Activated CD8-positive, alpha-beta T cell treated with anti-CD3 and anti-CD28 coated beads for 36 hours (primary cell): ENCODE data around the gene CAMK1D. TPM values are rescaled to one million over a fixed set of nuclear protein-coding genes. Genes with fewer than 3 reads are reported as not detected.

Source experiments
- ATAC-seq: fragments of 200-7000 bp; cut with Tn5 transposase; one replicate; pipeline ENCODE4 v1.10.0; 2021; ENCODE audit warnings: mild to moderate bottlenecking, moderate library complexity
- CTCF ChIA-PET: fragments of 350-600 bp; sonication (Branson Sonifier 250); formaldehyde crosslinking; loops from one replicate; lab custom pipeline; 2021; ENCODE audit warnings: antibody characterized with exemption; lab: Charles Lee
- POLR2A ChIA-PET: fragments of 350-600 bp; sonication (Branson Sonifier 250); formaldehyde crosslinking; loops from one replicate; lab custom pipeline; 2021; ENCODE audit warnings: antibody characterized with exemption; lab: Charles Lee
- DNase-seq: peaks from one replicate; pipeline ENCODE4 v3.0.0-alpha.2; 2020
- H3K27ac Mint-ChIP-seq: one replicate; pipeline ENCODE4 v1.8.0; 2021; ENCODE audit warnings: mild to moderate bottlenecking, mixed read lengths
- H3K27me3 Mint-ChIP-seq: one replicate; pipeline ENCODE4 v1.8.0; 2021; ENCODE audit warnings: mixed read lengths
- H3K36me3 Mint-ChIP-seq: one replicate; pipeline ENCODE4 v1.8.0; 2021; ENCODE audit warnings: low read depth, mixed read lengths
- H3K4me1 Mint-ChIP-seq: one replicate; pipeline ENCODE4 v1.8.0; 2021; ENCODE audit warnings: low read depth, mixed read lengths
- H3K4me3 Mint-ChIP-seq: one replicate; pipeline ENCODE4 v1.8.0; 2021; ENCODE audit warnings: mild to moderate bottlenecking, moderate library complexity, mixed read lengths
- H3K9me3 Mint-ChIP-seq: one replicate; pipeline ENCODE4 v1.8.0; 2021; ENCODE audit warnings: mixed read lengths
- CTCF ChIP-seq: fragments of 200-600 bp; IDR thresholded peaks from one replicate; pipeline ENCODE4 v1.8.0; 2022; ENCODE audit warnings: antibody characterized with exemption, mild to moderate bottlenecking
- intact Hi-C: fragments of 100-400 bp; cut with micrococcal nuclease; formaldehyde crosslinking; loops from one replicate; pipeline ENCODE4 v1.10.0; 2022
- total RNA-seq, 2 experiments: library from RNA; stranded (reverse); gene quantifications; one replicate each; pipeline ENCODE4 v1.2.3, GENCODE V29; 2021

The CAMK1D gene
- total RNA-seq, 2 experiments from 2014 or later: 13.8 TPM

GRCh38 chr10:12409161-12409560 lies 59.8 kb downstream of the CAMK1D start:
- Mint-ChIP-seq H3K9me3 (peaks cover 3% of the 10 kb centered on the region), H3K4me1 (peaks cover 58% of the 10 kb centered on the region), H3K4me3 (no peak overlapping the region), H3K36me3 (peaks cover 12% of the 10 kb centered on the region), H3K27me3 (no peaks in the 10 kb centered on the region), H3K27ac (no peak overlapping the region)
- no peak for DNase-seq
- ChIA-PET CTCF (no interaction called here), POLR2A (no interaction called here)
- intact Hi-C loops: no loop called here
- ATAC-seq: no peak
- TF ChIP-seq CTCF: no peak

- Mint-ChIP-seq H3K4me3 (no peak overlapping the region), H3K9me3 (peaks cover 3% of the 10 kb centered on the region), H3K36me3 (peaks cover 12% of the 10 kb centered on the region), H3K27ac (no peak overlapping the region), H3K27me3 (no peaks in the 10 kb centered on the region), H3K4me1 (peaks cover 56% of the 10 kb centered on the region)
- ATAC-seq: no peak
- CTCF ChIA-PET: no interaction called here
- POLR2A ChIA-PET: no interaction called here
- TF ChIP-seq CTCF: no peak
- intact Hi-C loops: no loop called here
- DNase-seq: no peak
These were observed 60.3 kb downstream of the CAMK1D start for GRCh38 chr10:12409613-12410012.

GRCh38 chr10:12412666-12413368 lies 63.5 kb downstream of the CAMK1D start:
- Mint-ChIP-seq H3K27ac (peak overlapping the region; percentile 18), H3K36me3 (peaks cover 4% of the 10 kb centered on the region), H3K27me3 (no peaks in the 10 kb centered on the region), H3K4me3 (peak overlapping the region; percentile 11), H3K4me1 (peaks cover 35% of the 10 kb centered on the region), H3K9me3 (peaks cover 3% of the 10 kb centered on the region)
- POLR2A ChIA-PET: interaction anchor here (1.4 kb wide), 1 partner anchor 63 kb away, joined by 3 read pairs; the partner anchor contains the start of gene CAMK1D
- CTCF ChIA-PET: interaction anchor here (1.5 kb wide), 1 partner anchor 22 kb away, joined by 4 read pairs; no protein-coding TSS in a partner anchor
- intact Hi-C loops: no loop called here
- ATAC-seq (peak; percentile 83), DNase-seq (peak; percentile 75)
- TF ChIP-seq CTCF: no peak

- Mint-ChIP-seq H3K27ac (peak overlapping the region; percentile 18), H3K4me3 (no peak overlapping the region), H3K4me1 (peaks cover 38% of the 10 kb centered on the region), H3K9me3 (peaks cover 3% of the 10 kb centered on the region), H3K36me3 (peaks cover 4% of the 10 kb centered on the region), H3K27me3 (no peaks in the 10 kb centered on the region)
- ATAC-seq (no peak), DNase-seq (no peak)
- TF ChIP-seq CTCF: no peak
- ChIA-PET CTCF (no interaction called here), POLR2A (interaction anchor here (1.4 kb wide), 1 partner anchor 64 kb away, joined by 3 read pairs; the partner anchor contains the start of gene CAMK1D)
- intact Hi-C loops: no loop called here
These were observed 64.0 kb downstream of the CAMK1D start for GRCh38 chr10:12413369-12413711.

GRCh38 chr10:12414278-12414989 lies 65.1 kb downstream of the CAMK1D start:
- Mint-ChIP-seq H3K9me3 (peaks cover 3% of the 10 kb centered on the region), H3K27me3 (no peaks in the 10 kb centered on the region), H3K36me3 (peaks cover 2% of the 10 kb centered on the region), H3K4me1 (peaks cover 40% of the 10 kb centered on the region), H3K27ac (no peak overlapping the region), H3K4me3 (no peak overlapping the region)
- CTCF ChIA-PET: no interaction called here
- no peak for DNase-seq
- intact Hi-C loops: no loop called here
- POLR2A ChIA-PET: interaction anchor here (1.4 kb wide), 1 partner anchor 65 kb away, joined by 3 read pairs; the partner anchor contains the start of gene CAMK1D
- no peak for TF ChIP-seq CTCF
- ATAC-seq: no peak
